CD4-positive, alpha-beta memory T cell (primary cell): ENCODE measurements around the gene ST7. TPM values are rescaled to one million over a fixed set of nuclear protein-coding genes. Genes with fewer than 3 reads are reported as not detected.
"Not testable (repeated sequence)": the region's sequence is repeated elsewhere in the genome, so short reads cannot be mapped to it uniquely, and the experiment has no call there.

Experiments
- CTCF ChIA-PET: fragments of 350-600 bp; sonication (Branson Sonifier 250); formaldehyde crosslinking; loops from one replicate; lab custom pipeline; 2021; ENCODE audit warnings: inconsistent platforms; ENCODE audit not compliant: partially characterized antibody; lab: Charles Lee
- POLR2A ChIA-PET: fragments of 350-600 bp; sonication (Branson Sonifier 250); formaldehyde crosslinking; loops from one replicate; lab custom pipeline; 2021; ENCODE audit not compliant: partially characterized antibody; lab: Charles Lee
- DNase-seq, 5 donors: peaks; one replicate each; pipeline versions ENCODE4 v3.0.0 to v3.0.0-alpha.2; 2020 to 2022; ENCODE audit warnings: mixed read lengths in 1 of 5
- H3K27ac ChIP-seq: one replicate; pipeline ENCODE4 v1.7.0; 2013; ENCODE audit warnings: low read depth, low read length
- H3K27me3 ChIP-seq: 2 replicates; pipeline ENCODE4 v1.7.0; 2013; ENCODE audit warnings: mild to moderate bottlenecking, low read length, moderate library complexity; ENCODE audit not compliant: insufficient read depth
- H3K36me3 ChIP-seq: 2 replicates; pipeline ENCODE4 v1.7.0; 2013; ENCODE audit warnings: mild to moderate bottlenecking, low read length, moderate library complexity; ENCODE audit not compliant: insufficient read depth
- H3K4me1 ChIP-seq: 2 replicates; pipeline ENCODE4 v1.7.0; 2013; ENCODE audit warnings: mild to moderate bottlenecking, low read length, moderate library complexity; ENCODE audit not compliant: insufficient read depth
- H3K4me3 ChIP-seq, 2 donors: one replicate each; pipeline ENCODE4 v1.7.0; 2013; ENCODE audit warnings: low read length in 2 of 2, mild to moderate bottlenecking in 1 of 2
- H3K9me3 ChIP-seq, 2 donors: one replicate each; pipeline ENCODE4 v1.7.0; 2013; ENCODE audit warnings: low read length in 2 of 2, control low read depth in 1 of 2; ENCODE audit not compliant: control insufficient read depth in 1 of 2
- H3K27ac Mint-ChIP-seq, 7 donors: one replicate each; pipeline ENCODE4 v1.8.0; 2020 to 2021; ENCODE audit warnings: mixed read lengths in 7 of 7, mild to moderate bottlenecking in 6 of 7, inconsistent platforms in 3 of 7, moderate library complexity in 3 of 7
- H3K27me3 Mint-ChIP-seq, 2 donors: one replicate each; pipeline ENCODE4 v1.8.0; 2020 to 2021; ENCODE audit warnings: mixed read lengths in 2 of 2
- H3K36me3 Mint-ChIP-seq, 2 donors: one replicate each; pipeline ENCODE4 v1.8.0; 2020 to 2021; ENCODE audit warnings: mixed read lengths in 2 of 2, inconsistent platforms in 1 of 2, mild to moderate bottlenecking in 1 of 2
- H3K4me1 Mint-ChIP-seq, 4 donors: one replicate each; pipeline ENCODE4 v1.8.0; 2020 to 2021; ENCODE audit warnings: mixed read lengths in 4 of 4, mild to moderate bottlenecking in 1 of 4
- H3K4me3 Mint-ChIP-seq, 8 donors: one replicate each; pipeline ENCODE4 v1.8.0; 2020 to 2021; ENCODE audit warnings: mixed read lengths in 8 of 8, mild to moderate bottlenecking in 7 of 8, moderate library complexity in 6 of 8, inconsistent platforms in 3 of 8
- H3K9me3 Mint-ChIP-seq, 8 donors: one replicate each; pipeline ENCODE4 v1.8.0; 2020 to 2021; ENCODE audit warnings: mixed read lengths in 8 of 8, mild to moderate bottlenecking in 5 of 8, inconsistent platforms in 3 of 8, moderate library complexity in 1 of 8
- intact Hi-C: fragments of 100-400 bp; cut with micrococcal nuclease; formaldehyde crosslinking; loops from one replicate; pipeline ENCODE4 v1.15.1; 2023
- polyA plus RNA-seq, 2 donors: library from polyadenylated mRNA; unstranded; fragments of 300-500 nt; fragmentation: Illumina TruSeq; gene quantifications; one replicate each; pipeline ENCODE4 v1.2.3, GENCODE V29; 2021
- total RNA-seq, 2 experiments: library from RNA; stranded (reverse); gene quantifications; one replicate each; pipeline ENCODE4 v1.2.3, GENCODE V29; 2021

Gene ST7
- total and polyA plus RNA-seq, 4 experiments from 2014 or later = 3.8 to 6.6 (median 4.0) TPM

GRCh38 chr7:116975024-116975423 lies 21.7 kb downstream of the ST7 start:
- POLR2A ChIA-PET, CTCF ChIA-PET, H3K9me3 ChIP-seq, DNase-seq, H3K27me3 ChIP-seq, H3K9me3 Mint-ChIP-seq, H3K27ac ChIP-seq, intact Hi-C loops, H3K27me3 Mint-ChIP-seq, H3K4me1 Mint-ChIP-seq, H3K36me3 Mint-ChIP-seq, H3K4me3 Mint-ChIP-seq, H3K4me1 ChIP-seq, H3K36me3 ChIP-seq, H3K4me3 ChIP-seq: not testable (repeated sequence)
- peak overlapping the region in 1 of 7 donors; percentile 31 for H3K27ac Mint-ChIP-seq

- no peaks in the 10 kb centered on the region for H3K27me3 Mint-ChIP-seq
Observed at GRCh38 chr7:116977172-116977571, 23.9 kb downstream of the ST7 start.

GRCh38 chr7:116978006-116978405 lies 24.7 kb downstream of the ST7 start:
- H3K4me3 Mint-ChIP-seq = no peak overlapping the region
- H3K36me3 Mint-ChIP-seq = no peaks in the 10 kb centered on the region
- no peaks in the 10 kb centered on the region for H3K36me3 ChIP-seq
- H3K4me3 ChIP-seq = no peak overlapping the region
- H3K9me3 Mint-ChIP-seq = no peaks in the 10 kb centered on the region
- no peaks in the 10 kb centered on the region for H3K27me3 Mint-ChIP-seq
- H3K27me3 ChIP-seq = no peaks in the 10 kb centered on the region
- peak overlapping the region in 1 of 7 donors; percentile 62 for H3K27ac Mint-ChIP-seq
- no peak for DNase-seq
- POLR2A ChIA-PET = no interaction called here
- no peaks in the 10 kb centered on the region for H3K9me3 ChIP-seq
- CTCF ChIA-PET = interaction anchor here (1.8 kb wide), 1 partner anchor 10 kb away, joined by 5 read pairs; no protein-coding TSS in a partner anchor
- H3K27ac ChIP-seq = no peak overlapping the region
- no peaks in the 10 kb centered on the region for H3K4me1 Mint-ChIP-seq
- intact Hi-C loops = no loop called here
- H3K4me1 ChIP-seq = no peaks in the 10 kb centered on the region

More at GRCh38 chr7:116977172-116977571, 23.9 kb downstream of the ST7 start:
- Histone ChIP-seq H3K9me3 (no peaks in the 10 kb centered on the region), H3K27me3 (no peaks in the 10 kb centered on the region), H3K4me1 (no peaks in the 10 kb centered on the region), H3K27ac (no peak overlapping the region), H3K4me3 (no peak overlapping the region), H3K36me3 (no peaks in the 10 kb centered on the region)
- intact Hi-C loops = no loop called here
- Mint-ChIP-seq H3K9me3 (no peaks in the 10 kb centered on the region), H3K36me3 (no peaks in the 10 kb centered on the region), H3K4me3 (no peak overlapping the region), H3K27ac (no peak overlapping the region), H3K4me1 (no peaks in the 10 kb centered on the region)
- CTCF ChIA-PET = no interaction called here
- POLR2A ChIA-PET = no interaction called here
- no peak for DNase-seq

GRCh38 chr7:116979430-116979829 lies 26.1 kb downstream of the ST7 start:
- Histone ChIP-seq H3K4me1 (no peaks in the 10 kb centered on the region), H3K4me3 (no peak overlapping the region), H3K27ac (no peak overlapping the region), H3K9me3 (no peaks in the 10 kb centered on the region), H3K27me3 (no peaks in the 10 kb centered on the region), H3K36me3 (no peaks in the 10 kb centered on the region)
- Mint-ChIP-seq H3K9me3 (no peaks in the 10 kb centered on the region), H3K4me3 (no peak overlapping the region), H3K36me3 (no peaks in the 10 kb centered on the region), H3K27me3 (no peaks in the 10 kb centered on the region), H3K27ac (peak overlapping the region in 1 of 7 donors; percentile 0), H3K4me1 (no peaks in the 10 kb centered on the region)
- ChIA-PET CTCF (interaction anchor here (1.4 to 1.8 kb wide), 2 partner anchors 9 to 141 kb away, joined by 4 to 5 read pairs; no protein-coding TSS in a partner anchor), POLR2A (no interaction called here)
- no peak for DNase-seq
- intact Hi-C loops = no loop called here

- no peaks in the 10 kb centered on the region for H3K36me3 ChIP-seq
- no peak for DNase-seq
- Mint-ChIP-seq H3K27me3 (no peaks in the 10 kb centered on the region), H3K36me3 (no peaks in the 10 kb centered on the region), H3K4me3 (no peak overlapping the region), H3K27ac (no peak overlapping the region), H3K9me3 (no peaks in the 10 kb centered on the region), H3K4me1 (no peaks in the 10 kb centered on the region)
- H3K4me1 ChIP-seq = no peaks in the 10 kb centered on the region
- ChIA-PET POLR2A (no interaction called here), CTCF (no interaction called here)
- H3K27ac ChIP-seq = no peak overlapping the region
- H3K4me3 ChIP-seq = no peak overlapping the region
- intact Hi-C loops = no loop called here
- H3K27me3 ChIP-seq = no peaks in the 10 kb centered on the region
- H3K9me3 ChIP-seq = no peaks in the 10 kb centered on the region
Observed at GRCh38 chr7:116980354-116980753, 27.1 kb downstream of the ST7 start.

- no peaks in the 10 kb centered on the region for H3K36me3 Mint-ChIP-seq
Observed at GRCh38 chr7:116981939-116982338, 28.6 kb downstream of the ST7 start.

GRCh38 chr7:116984511-116984910 lies 31.2 kb downstream of the ST7 start:
- H3K9me3 Mint-ChIP-seq = no peaks in the 10 kb centered on the region

More at GRCh38 chr7:116981939-116982338, 28.6 kb downstream of the ST7 start:
- DNase-seq = no peak
- Mint-ChIP-seq H3K4me3 (no peak overlapping the region), H3K9me3 (no peaks in the 10 kb centered on the region), H3K27me3 (no peaks in the 10 kb centered on the region), H3K27ac (no peak overlapping the region), H3K4me1 (no peaks in the 10 kb centered on the region)
- Histone ChIP-seq H3K36me3 (no peaks in the 10 kb centered on the region), H3K27me3 (no peaks in the 10 kb centered on the region), H3K4me1 (no peaks in the 10 kb centered on the region), H3K27ac (no peak overlapping the region), H3K4me3 (no peak overlapping the region), H3K9me3 (no peaks in the 10 kb centered on the region)
- CTCF ChIA-PET = interaction anchor here (0.9 to 12.1 kb wide), 3 partner anchors 51 to 148 kb away, joined by 3 to 406 read pairs (median 4); no protein-coding TSS in a partner anchor
- POLR2A ChIA-PET = interaction anchor here (0.6 kb wide), 1 partner anchor 117 kb away, joined by 3 read pairs; no protein-coding TSS in a partner anchor
- intact Hi-C loops = no loop called here

More at GRCh38 chr7:116984511-116984910, 31.2 kb downstream of the ST7 start:
- H3K9me3 ChIP-seq = no peaks in the 10 kb centered on the region
- H3K27ac Mint-ChIP-seq = no peak overlapping the region
- ChIA-PET CTCF (interaction anchor here (1.0 to 12.1 kb wide), 13 partner anchors 9 to 148 kb away, joined by 3 to 406 read pairs (median 7); no protein-coding TSS in a partner anchor), POLR2A (no interaction called here)
- H3K4me3 ChIP-seq = no peak overlapping the region
- no peak for DNase-seq
- no peaks in the 10 kb centered on the region for H3K36me3 Mint-ChIP-seq
- intact Hi-C loops = loop anchor here (1.0 to 2.0 kb wide), 4 partner anchors 12 to 1168 kb away; no protein-coding TSS in a partner anchor
- no peaks in the 10 kb centered on the region for H3K27me3 ChIP-seq
- H3K27me3 Mint-ChIP-seq = no peaks in the 10 kb centered on the region
- H3K4me1 ChIP-seq = peaks cover 3% of the 10 kb centered on the region
- H3K36me3 ChIP-seq = no peaks in the 10 kb centered on the region
- H3K27ac ChIP-seq = no peak overlapping the region
- no peaks in the 10 kb centered on the region for H3K4me1 Mint-ChIP-seq
- no peak overlapping the region for H3K4me3 Mint-ChIP-seq
